ENCODE results near the gene PRXL2A.
A peak's percentile ranks its signal among the peaks of the same experiment; 100 is the strongest.

Gene PRXL2A

GRCh38 chr10:80400136-80400804 lies 8.1 kb upstream of the PRXL2A start:
- no peak for DNase-seq (ENCODE audit: extremely low read depth, low read depth)
- no peak for TF ChIP-seq CTCF (IDR thresholded peaks at IDR 0.05; ENCODE audit: low read depth, low read length, missing control alignments)
- H3K4me3 ChIP-seq (replicated peaks; ENCODE audit: low read depth, low read length) = no peak overlapping the region

GRCh38 chr10:80405035-80405434 lies 3.3 kb upstream of the PRXL2A start:
- no peak for TF ChIP-seq CTCF (IDR thresholded peaks at IDR 0.05; ENCODE audit: low read depth, low read length, missing control alignments)
- no peak overlapping the region for H3K4me3 ChIP-seq (replicated peaks; ENCODE audit: low read depth, low read length)
- DNase-seq (ENCODE audit: extremely low read depth, low read depth) = no peak

- no peak overlapping the region for H3K4me3 ChIP-seq (replicated peaks; ENCODE audit: low read depth, low read length)
- no peak for TF ChIP-seq CTCF (IDR thresholded peaks at IDR 0.05; ENCODE audit: low read depth, low read length, missing control alignments)
- DNase-seq (ENCODE audit: extremely low read depth, low read depth) = peak; percentile 25
Observed at GRCh38 chr10:80405626-80406025, 2.7 kb upstream of the PRXL2A start.

- no peak for TF ChIP-seq CTCF (IDR thresholded peaks at IDR 0.05; ENCODE audit: low read depth, low read length, missing control alignments)
- DNase-seq (ENCODE audit: extremely low read depth, low read depth) = no peak
- H3K4me3 ChIP-seq (replicated peaks; ENCODE audit: low read depth, low read length) = no peak overlapping the region
Observed at GRCh38 chr10:80406204-80406603, 2.1 kb upstream of the PRXL2A start.

- peak overlapping the region; percentile 58 for H3K4me3 ChIP-seq (replicated peaks; ENCODE audit: low read depth, low read length)
- DNase-seq (ENCODE audit: extremely low read depth, low read depth) = no peak
- TF ChIP-seq CTCF (IDR thresholded peaks at IDR 0.05; ENCODE audit: low read depth, low read length, missing control alignments) = no peak
Observed at GRCh38 chr10:80407812-80408241, 524 bp upstream of the PRXL2A start.

GRCh38 chr10:80409121-80409520 lies 770 bp downstream of the PRXL2A start:
- peak overlapping the region; percentile 58 for H3K4me3 ChIP-seq (replicated peaks; ENCODE audit: low read depth, low read length)
- TF ChIP-seq CTCF (IDR thresholded peaks at IDR 0.05; ENCODE audit: low read depth, low read length, missing control alignments) = no peak
- DNase-seq (ENCODE audit: extremely low read depth, low read depth) = no peak

- TF ChIP-seq CTCF (IDR thresholded peaks at IDR 0.05; ENCODE audit: low read depth, low read length, missing control alignments) = no peak
- DNase-seq (ENCODE audit: extremely low read depth, low read depth) = no peak
- H3K4me3 ChIP-seq (replicated peaks; ENCODE audit: low read depth, low read length) = no peak overlapping the region
Observed at GRCh38 chr10:80410122-80410521, 1.8 kb downstream of the PRXL2A start.

Data from HFF-Myc (cell line).